Adrenal gland (tissue), 5 donors: ENCODE results near the gene NBAS.

Experiments
- POLR2A ChIP-seq, 2 donors: fragments of 450-650 bp; IDR thresholded peaks; one replicate each; pipeline ENCODE4 v1.6.1; 2017; ENCODE audit warnings: antibody characterized with exemption in 2 of 2, mild to moderate bottlenecking in 2 of 2, moderate library complexity in 1 of 2
- TF ChIP-seq, protein P1 (sequence below), 6 experiments: fragments of 450-650 bp in 4 of 6; fragments of 200-600 bp in 2 of 6; sonication (generic) in 1 of 6; IDR thresholded peaks; 1 replicate in 5 of 6; 2 replicates in 1 of 6; pipeline versions ENCODE4 v1.5.1 to v1.8.0; 2016 to 2021; ENCODE audit warnings: antibody characterized with exemption in 6 of 6, mild to moderate bottlenecking in 2 of 6, moderate library complexity in 1 of 6
- donor health status: DM: no; HTN: no; CAD: no.

DNA sequence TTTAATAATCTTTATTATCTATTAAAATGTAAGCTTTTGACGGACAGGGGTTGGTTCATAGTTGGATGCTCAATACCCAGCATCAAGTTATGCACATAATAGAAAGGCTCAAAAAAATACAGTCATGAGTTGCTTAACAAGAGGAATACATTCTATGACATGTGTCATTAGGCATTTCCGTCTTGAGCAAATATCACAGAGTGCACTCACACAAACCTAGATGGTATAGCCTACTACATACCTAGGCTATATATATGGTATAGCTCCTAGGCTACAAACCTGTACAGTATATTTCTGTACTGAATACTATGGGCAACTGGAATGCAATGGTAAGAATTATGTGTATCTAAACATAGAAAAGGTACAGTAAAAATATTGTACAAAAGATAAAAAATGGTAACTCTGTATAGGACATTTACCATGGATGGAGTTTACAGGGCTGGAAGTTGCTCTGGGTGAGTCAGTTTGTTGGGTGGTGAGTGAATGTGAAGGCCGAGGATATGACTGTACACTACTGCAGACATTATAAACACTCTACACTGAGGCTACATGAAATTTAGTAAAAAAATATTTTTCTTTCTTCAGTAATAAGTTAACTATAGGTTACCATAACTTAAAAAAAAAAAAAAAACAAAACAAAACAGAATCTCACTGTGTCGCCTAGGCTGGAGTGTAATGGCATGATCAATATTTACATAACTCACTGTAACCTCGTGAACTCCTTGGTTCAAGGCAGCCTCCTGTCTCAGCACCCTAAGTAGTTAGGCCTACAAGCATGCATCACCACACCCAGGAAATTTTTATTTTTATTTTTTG is 201.2 kb downstream of the NBAS start:
- TF ChIP-seq, protein P1, sequence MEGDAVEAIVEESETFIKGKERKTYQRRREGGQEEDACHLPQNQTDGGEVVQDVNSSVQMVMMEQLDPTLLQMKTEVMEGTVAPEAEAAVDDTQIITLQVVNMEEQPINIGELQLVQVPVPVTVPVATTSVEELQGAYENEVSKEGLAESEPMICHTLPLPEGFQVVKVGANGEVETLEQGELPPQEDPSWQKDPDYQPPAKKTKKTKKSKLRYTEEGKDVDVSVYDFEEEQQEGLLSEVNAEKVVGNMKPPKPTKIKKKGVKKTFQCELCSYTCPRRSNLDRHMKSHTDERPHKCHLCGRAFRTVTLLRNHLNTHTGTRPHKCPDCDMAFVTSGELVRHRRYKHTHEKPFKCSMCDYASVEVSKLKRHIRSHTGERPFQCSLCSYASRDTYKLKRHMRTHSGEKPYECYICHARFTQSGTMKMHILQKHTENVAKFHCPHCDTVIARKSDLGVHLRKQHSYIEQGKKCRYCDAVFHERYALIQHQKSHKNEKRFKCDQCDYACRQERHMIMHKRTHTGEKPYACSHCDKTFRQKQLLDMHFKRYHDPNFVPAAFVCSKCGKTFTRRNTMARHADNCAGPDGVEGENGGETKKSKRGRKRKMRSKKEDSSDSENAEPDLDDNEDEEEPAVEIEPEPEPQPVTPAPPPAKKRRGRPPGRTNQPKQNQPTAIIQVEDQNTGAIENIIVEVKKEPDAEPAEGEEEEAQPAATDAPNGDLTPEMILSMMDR (IDR thresholded peaks at IDR 0.05): no peak
- no peak for TF ChIP-seq POLR2A (IDR thresholded peaks at IDR 0.05)
